Adrenal gland (tissue), 5 donors: ENCODE results near the gene ZFR2.

Source experiments
- CTCF ChIP-seq, 6 experiments: fragments of 450-650 bp in 4 of 6; fragments of 200-600 bp in 2 of 6; sonication (generic) in 1 of 6; IDR thresholded peaks; 1 replicate in 5 of 6; 2 replicates in 1 of 6; pipeline versions ENCODE4 v1.5.1 to v1.8.0; 2016 to 2021; ENCODE audit warnings: antibody characterized with exemption in 6 of 6, mild to moderate bottlenecking in 2 of 6, moderate library complexity in 1 of 6
- POLR2A ChIP-seq, 2 donors: fragments of 450-650 bp; IDR thresholded peaks; one replicate each; pipeline ENCODE4 v1.6.1; 2017; ENCODE audit warnings: antibody characterized with exemption in 2 of 2, mild to moderate bottlenecking in 2 of 2, moderate library complexity in 1 of 2
- donor health status: DM: no; HTN: no; CAD: no.

- no peak for TF ChIP-seq CTCF (IDR thresholded peaks at IDR 0.05)
- no peak for TF ChIP-seq POLR2A (IDR thresholded peaks at IDR 0.05)
Measured at GRCh38 chr19:3821156-3821555, 47.7 kb downstream of the ZFR2 start.
